ENCODE measurements around the gene TMEM175. TPM values are rescaled to one million over a fixed set of nuclear protein-coding genes. Genes with fewer than 3 reads are reported as not detected.
"Not testable (repeated sequence)": the region's sequence is repeated elsewhere in the genome, so short reads cannot be mapped to it uniquely, and the experiment has no call there.

Gene TMEM175
- polyA plus RNA-seq, 3 donors from 2014 or later: 13.9 to 41.6 (median 28.7) TPM

- Mint-ChIP-seq H3K4me3 (peak overlapping the region in 2 of 5 donors; percentile 30 to 35), H3K27me3 (ENCODE audit: low read depth in 3 of 3) (peaks cover 2 to 13% (median 9%) of the 10 kb centered on the region in 3 donors), H3K4me1 (peaks cover 0 to 3% of the 10 kb centered on the region in 2 donors), H3K36me3 (no peaks in the 10 kb centered on the region), H3K9me3 (no peaks in the 10 kb centered on the region), H3K27ac (no peak overlapping the region)
- DNase-seq: no peak
Observed at GRCh38 chr4:998096-998691, 65.9 kb downstream of the TMEM175 start.

GRCh38 chr4:999240-999863 is 67.1 kb downstream of the TMEM175 start:
- not testable (repeated sequence) for H3K36me3 Mint-ChIP-seq, H3K9me3 Mint-ChIP-seq, DNase-seq, H3K4me1 Mint-ChIP-seq, H3K27ac Mint-ChIP-seq
- Mint-ChIP-seq H3K27me3 (ENCODE audit: low read depth in 3 of 3) (peaks cover 4 to 13% (median 11%) of the 10 kb centered on the region in 3 donors), H3K4me3 (peak overlapping the region in 1 of 5 donors; percentile 8)

- H3K36me3 Mint-ChIP-seq: no peaks in the 10 kb centered on the region
- no peak overlapping the region for H3K4me3 Mint-ChIP-seq
- H3K27me3 Mint-ChIP-seq (ENCODE audit: low read depth in 3 of 3): peaks cover 7 to 15% (median 13%) of the 10 kb centered on the region in 3 donors
- no peak for DNase-seq
- peaks cover 0 to 1% (median 0%) of the 10 kb centered on the region in 6 donors for H3K9me3 Mint-ChIP-seq
- H3K4me1 Mint-ChIP-seq: peaks cover 0 to 3% of the 10 kb centered on the region in 2 donors
- H3K27ac Mint-ChIP-seq: no peak overlapping the region
Observed at GRCh38 chr4:999882-1000425, 67.7 kb downstream of the TMEM175 start.

GRCh38 chr4:1000686-1001260 is 68.5 kb downstream of the TMEM175 start:
- no peak overlapping the region for H3K4me3 Mint-ChIP-seq
- H3K9me3 Mint-ChIP-seq: peaks cover 0 to 1% (median 0%) of the 10 kb centered on the region in 6 donors
- H3K27me3 Mint-ChIP-seq (ENCODE audit: low read depth in 3 of 3): peaks cover 7 to 17% (median 13%) of the 10 kb centered on the region in 3 donors
- no peak for DNase-seq
- H3K4me1 Mint-ChIP-seq: peaks cover 0 to 3% of the 10 kb centered on the region in 2 donors
- no peak overlapping the region for H3K27ac Mint-ChIP-seq
- no peaks in the 10 kb centered on the region for H3K36me3 Mint-ChIP-seq

- no peaks in the 10 kb centered on the region for H3K36me3 Mint-ChIP-seq
- H3K4me3 Mint-ChIP-seq: no peak overlapping the region
- H3K27ac Mint-ChIP-seq: no peak overlapping the region
- H3K9me3 Mint-ChIP-seq: peaks cover 0 to 1% (median 0%) of the 10 kb centered on the region in 6 donors
- peaks cover 0 to 3% of the 10 kb centered on the region in 2 donors for H3K4me1 Mint-ChIP-seq
- H3K27me3 Mint-ChIP-seq (ENCODE audit: low read depth in 3 of 3): peaks cover 8 to 23% (median 13%) of the 10 kb centered on the region in 3 donors
- no peak for DNase-seq
Observed at GRCh38 chr4:1001561-1002130, 69.4 kb downstream of the TMEM175 start.

GRCh38 chr4:1002131-1002630 is 69.9 kb downstream of the TMEM175 start:
- Mint-ChIP-seq H3K27ac (no peak overlapping the region), H3K4me1 (peaks cover 0 to 3% of the 10 kb centered on the region in 2 donors), H3K4me3 (peak overlapping the region in 1 of 5 donors; percentile 44), H3K36me3 (peaks cover 0 to 4% (median 0%) of the 10 kb centered on the region in 3 donors), H3K9me3 (peaks cover 0 to 1% (median 0%) of the 10 kb centered on the region in 6 donors), H3K27me3 (ENCODE audit: low read depth in 3 of 3) (peaks cover 8 to 25% (median 14%) of the 10 kb centered on the region in 3 donors)
- DNase-seq: peak in 2 of 3 donors; percentile 24 to 29

GRCh38 chr4:1002631-1003251 is 70.5 kb downstream of the TMEM175 start:
- Mint-ChIP-seq H3K27ac (no peak overlapping the region), H3K4me3 (no peak overlapping the region), H3K9me3 (peaks cover 0 to 2% (median 0%) of the 10 kb centered on the region in 6 donors), H3K27me3 (ENCODE audit: low read depth in 3 of 3) (peaks cover 8 to 28% (median 17%) of the 10 kb centered on the region in 3 donors), H3K36me3 (peaks cover 0 to 4% (median 0%) of the 10 kb centered on the region in 3 donors), H3K4me1 (peaks cover 0 to 3% of the 10 kb centered on the region in 2 donors)
- DNase-seq: no peak

GRCh38 chr4:1003271-1004070 is 71.2 kb downstream of the TMEM175 start:
- peaks cover 0 to 2% (median 0%) of the 10 kb centered on the region in 6 donors for H3K9me3 Mint-ChIP-seq
- peaks cover 8 to 27% (median 20%) of the 10 kb centered on the region in 3 donors for H3K27me3 Mint-ChIP-seq (ENCODE audit: low read depth in 3 of 3)
- peaks cover under 1 to 3% of the 10 kb centered on the region in 2 donors for H3K4me1 Mint-ChIP-seq
- H3K27ac Mint-ChIP-seq: no peak overlapping the region
- H3K36me3 Mint-ChIP-seq: peaks cover 0 to 4% (median 0%) of the 10 kb centered on the region in 3 donors
- DNase-seq: no peak
- H3K4me3 Mint-ChIP-seq: no peak overlapping the region

- H3K9me3 Mint-ChIP-seq: peaks cover 0 to 2% (median 0%) of the 10 kb centered on the region in 6 donors
- H3K4me1 Mint-ChIP-seq: peaks cover 6 to 8% of the 10 kb centered on the region in 2 donors
- no peak overlapping the region for H3K27ac Mint-ChIP-seq
- no peak overlapping the region for H3K4me3 Mint-ChIP-seq
- DNase-seq: no peak
- peaks cover 0 to 4% (median 0%) of the 10 kb centered on the region in 3 donors for H3K36me3 Mint-ChIP-seq
- H3K27me3 Mint-ChIP-seq (ENCODE audit: low read depth in 3 of 3): peaks cover 10 to 30% (median 21%) of the 10 kb centered on the region in 3 donors
Observed at GRCh38 chr4:1004071-1004418, 71.8 kb downstream of the TMEM175 start.

- Mint-ChIP-seq H3K4me3 (no peak overlapping the region), H3K27ac (no peak overlapping the region), H3K4me1 (peaks cover 8 to 9% of the 10 kb centered on the region in 2 donors), H3K36me3 (peaks cover 0 to 4% (median 0%) of the 10 kb centered on the region in 3 donors), H3K9me3 (peaks cover 0 to 2% (median 0%) of the 10 kb centered on the region in 6 donors), H3K27me3 (ENCODE audit: low read depth in 3 of 3) (peaks cover 10 to 29% (median 20%) of the 10 kb centered on the region in 3 donors)
- no peak for DNase-seq
Observed at GRCh38 chr4:1004557-1005485, 72.6 kb downstream of the TMEM175 start.

- peak overlapping the region in 1 of 5 donors; percentile 11 for H3K4me3 Mint-ChIP-seq
- peaks cover 14 to 33% (median 23%) of the 10 kb centered on the region in 3 donors for H3K27me3 Mint-ChIP-seq (ENCODE audit: low read depth in 3 of 3)
- peaks cover 0 to 4% (median 0%) of the 10 kb centered on the region in 3 donors for H3K36me3 Mint-ChIP-seq
- H3K27ac Mint-ChIP-seq: peak overlapping the region in 1 of 6 donors; percentile 68
- no peak for DNase-seq
- H3K9me3 Mint-ChIP-seq: peaks cover 0 to 2% (median 0%) of the 10 kb centered on the region in 6 donors
- H3K4me1 Mint-ChIP-seq: peaks cover 14 to 15% of the 10 kb centered on the region in 2 donors
Observed at GRCh38 chr4:1006856-1007255, 74.6 kb downstream of the TMEM175 start.
